H1 (cell line): Measurements from ENCODE around the gene ARHGAP21. TPM values are rescaled to one million over a fixed set of nuclear protein-coding genes. Genes with fewer than 3 reads are reported as not detected.

ENCODE experiments used
- CTCF ChIA-PET: fragments of 300-600 bp; sonication (Branson Sonifier 250); formaldehyde crosslinking; loops from one replicate; lab custom pipeline; 2021; ENCODE audit not compliant: partially characterized antibody; lab: Charles Lee
- POLR2A ChIA-PET: fragments of 300-600 bp; sonication (Branson Sonifier 250); formaldehyde crosslinking; loops from one replicate; lab custom pipeline; 2021; ENCODE audit warnings: inconsistent platforms; ENCODE audit not compliant: partially characterized antibody; lab: Charles Lee
- DNase-seq, 2 experiments: peaks; one replicate each; pipeline versions ENCODE4 v3.0.0 to v3.0.0-alpha.2; 2010 to 2022; ENCODE audit warnings: low spot score in 2 of 2, low read depth in 1 of 2, mixed read lengths in 1 of 2
- FAIRE-seq: peaks from 2 replicates; lab custom pipeline; 2011; peaks lifted over from hg19 to GRCh38; lab: Jason Lieb, UNC
- H2AFZ ChIP-seq: 2 replicates; pipeline ENCODE4 v1.8.1; 2012; ENCODE audit warnings: low read length, inconsistent platforms
- H2AK5ac ChIP-seq: 2 replicates; pipeline ENCODE4 v1.6.1; 2013; ENCODE audit warnings: low read depth, low read length
- H2BK120ac ChIP-seq: replicated peaks from 2 replicates; pipeline ENCODE3; 2013; ENCODE audit warnings: low read depth, low read length, inconsistent platforms
- H2BK12ac ChIP-seq: 2 replicates; pipeline ENCODE4 v1.6.1; 2013; ENCODE audit warnings: low read depth, low read length
- H2BK15ac ChIP-seq: 2 replicates; pipeline ENCODE4 v1.6.1; 2013; ENCODE audit warnings: low read length
- H2BK20ac ChIP-seq: 2 replicates; pipeline ENCODE4 v1.6.1; 2013; ENCODE audit warnings: low read length
- H2BK5ac ChIP-seq: 2 replicates; pipeline ENCODE4 v1.6.1; 2013; ENCODE audit warnings: low read depth, low read length
- H3K14ac ChIP-seq: 2 replicates; pipeline ENCODE4 v1.6.1; 2013; ENCODE audit warnings: inconsistent platforms; ENCODE audit not compliant: insufficient read length
- H3K18ac ChIP-seq: 2 replicates; pipeline ENCODE4 v1.6.1; 2013; ENCODE audit warnings: low read length; ENCODE audit errors: extremely low read depth
- H3K23ac ChIP-seq: 2 replicates; pipeline ENCODE4 v1.6.1; 2013; ENCODE audit warnings: inconsistent platforms; ENCODE audit not compliant: insufficient read length
- H3K23me2 ChIP-seq: 2 replicates; pipeline ENCODE4 v1.6.1; 2013; ENCODE audit warnings: low read depth, low read length
- H3K27ac ChIP-seq: 2 replicates; pipeline ENCODE4 v1.6.1; 2011; ENCODE audit warnings: low read depth, low read length, inconsistent platforms
- H3K27me3 ChIP-seq, 4 experiments: replicated peaks in 1 of 4; 1 replicate in 1 of 4; 2 replicates in 3 of 4; pipeline versions ENCODE4 v1.6.1 to v1.8.1; 2011 to 2013; ENCODE audit warnings: low read length in 3 of 4, mild to moderate bottlenecking in 3 of 4, inconsistent platforms in 2 of 4, mixed read lengths in 2 of 4, moderate library complexity in 1 of 4; ENCODE audit not compliant: control insufficient read depth in 3 of 4, insufficient read depth in 3 of 4; ENCODE audit errors: extremely low read depth in 1 of 4
- H3K36me3 ChIP-seq, 4 experiments: 2 replicates each; pipeline versions ENCODE4 v1.6.1 to v1.8.1; 2011 to 2013; ENCODE audit warnings: mild to moderate bottlenecking in 4 of 4, low read length in 3 of 4, moderate library complexity in 2 of 4, control low read depth in 1 of 4, inconsistent platforms in 1 of 4; ENCODE audit not compliant: insufficient read depth in 4 of 4, control insufficient read depth in 2 of 4
- H3K4ac ChIP-seq: replicated peaks from 2 replicates; pipeline ENCODE3; 2013; ENCODE audit warnings: low read length, low read depth, mixed read lengths, inconsistent platforms; ENCODE audit not compliant: insufficient read length
- H3K4me1 ChIP-seq, 4 experiments: replicated peaks in 1 of 4; 1 replicate in 1 of 4; 2 replicates in 3 of 4; pipeline versions ENCODE4 v1.6.1 to v1.8.1; 2011 to 2013; ENCODE audit warnings: low read length in 3 of 4, inconsistent platforms in 2 of 4, mixed read lengths in 1 of 4; ENCODE audit not compliant: insufficient read depth in 4 of 4, control insufficient read depth in 3 of 4
- H3K4me2 ChIP-seq, 2 experiments: 2 replicates each; pipeline versions ENCODE4 v1.6.1 to v1.8.1; 2011 to 2013; ENCODE audit warnings: low read depth in 2 of 2, low read length in 2 of 2, control low read depth in 1 of 2, inconsistent platforms in 1 of 2, mild to moderate bottlenecking in 1 of 2; ENCODE audit not compliant: insufficient read depth in 1 of 2
- H3K4me3 ChIP-seq, 4 experiments: fragments of 200-600, 300-600 bp in 1 of 4; sonication (generic), shearing (Covaris generic), sonication (Bioruptor Twin) in 1 of 4; 2 replicates each; pipeline versions ENCODE4 v1.5.1 to v1.8.1; 2011 to 2016; ENCODE audit warnings: low read length in 4 of 4, low read depth in 3 of 4, control low read depth in 2 of 4, inconsistent platforms in 2 of 4, mild to moderate bottlenecking in 2 of 4, mixed read lengths in 1 of 4, moderate library complexity in 1 of 4; ENCODE audit not compliant: insufficient read depth in 2 of 4; ENCODE audit errors: extremely low read depth in 1 of 4
- H3K56ac ChIP-seq: replicated peaks from 2 replicates; pipeline ENCODE3; 2013; ENCODE audit warnings: low read depth, mild to moderate bottlenecking, mixed read lengths, low read length, inconsistent platforms; ENCODE audit not compliant: insufficient read length
- H3K79me1 ChIP-seq: 2 replicates; pipeline ENCODE4 v1.6.1; 2013; ENCODE audit warnings: low read depth, low read length, control low read depth
- H3K79me2 ChIP-seq, 2 experiments: 2 replicates each; pipeline versions ENCODE4 v1.6.1 to v1.8.1; 2012 to 2013; ENCODE audit warnings: low read length in 2 of 2, mild to moderate bottlenecking in 2 of 2, inconsistent platforms in 1 of 2; ENCODE audit not compliant: insufficient read depth in 2 of 2, control insufficient read depth in 1 of 2
- H3K9ac ChIP-seq, 4 experiments: replicated peaks in 1 of 4; 1 replicate in 1 of 4; 2 replicates in 3 of 4; pipeline versions ENCODE4 v1.6.1 to v1.8.1; 2011 to 2013; ENCODE audit warnings: low read depth in 3 of 4, low read length in 3 of 4, control low read depth in 2 of 4, mild to moderate bottlenecking in 2 of 4, moderate library complexity in 2 of 4, inconsistent platforms in 1 of 4; ENCODE audit errors: extremely low read depth in 1 of 4
- H3K9me3 ChIP-seq, 2 experiments: 2 replicates each; pipeline versions ENCODE4 v1.6.1 to v1.8.1; 2012 to 2013; ENCODE audit warnings: mild to moderate bottlenecking in 2 of 2, moderate library complexity in 2 of 2, control low read depth in 1 of 2, inconsistent platforms in 1 of 2, low read depth in 1 of 2, low read length in 1 of 2, mixed read lengths in 1 of 2; ENCODE audit not compliant: insufficient read depth in 2 of 2
- H4K20me1 ChIP-seq, 2 experiments: replicated peaks in 1 of 2; 2 replicates each; pipeline versions ENCODE3 to v1.8.1; 2011 to 2013; ENCODE audit warnings: inconsistent platforms in 2 of 2, low read length in 2 of 2, mild to moderate bottlenecking in 1 of 2; ENCODE audit not compliant: insufficient read depth in 2 of 2, control insufficient read depth in 1 of 2
- H4K5ac ChIP-seq: 2 replicates; pipeline ENCODE4 v1.6.1; 2013; ENCODE audit warnings: low read length, low read depth, mixed read lengths, inconsistent platforms; ENCODE audit not compliant: insufficient read length
- H4K8ac ChIP-seq: 2 replicates; pipeline ENCODE4 v1.8.0; 2013; ENCODE audit warnings: mild to moderate bottlenecking, moderate library complexity, low read length, inconsistent platforms; ENCODE audit not compliant: insufficient read depth; ENCODE audit errors: extremely low read depth
- H4K91ac ChIP-seq: replicated peaks from 2 replicates; pipeline ENCODE3; 2013; ENCODE audit warnings: low read length, mixed read lengths, inconsistent platforms; ENCODE audit not compliant: insufficient read length
- BRCA1 ChIP-seq: IDR thresholded peaks from 2 replicates; pipeline ENCODE4 v1.6.1; 2012; ENCODE audit warnings: low read depth, low read length, improper control_type of control experiment
- EP300 ChIP-seq, 2 experiments: IDR thresholded peaks; 1 replicate in 1 of 2; 2 replicates in 1 of 2; pipeline ENCODE4 v1.6.1; 2011 to 2012; ENCODE audit warnings: low read depth in 2 of 2, low read length in 2 of 2, mild to moderate bottlenecking in 2 of 2, borderline replicate concordance in 1 of 2, inconsistent platforms in 1 of 2, moderate library complexity in 1 of 2
- SP1 ChIP-seq: IDR thresholded peaks from 2 replicates; pipeline ENCODE4 v1.6.1; 2011; ENCODE audit warnings: low read depth, low read length
- WGBS, 2 experiments: shearing (Covaris generic) in 1 of 2; methylation state at CpG; one replicate each; pipeline versions ENCODE4 v1.1.6 to v1.1.7; 2013 to 2015; ENCODE audit warnings: low lambda C conversion rate in 2 of 2, mixed read lengths in 2 of 2, inconsistent platforms in 1 of 2, low coverage in 1 of 2, missing lambda C conversion rate in 1 of 2; ENCODE audit not compliant: insufficient replicate concordance in 2 of 2, insufficient coverage in 1 of 2, insufficient read length in 1 of 2; ENCODE audit errors: extremely low coverage in 1 of 2, missing lambda C conversion rate in 1 of 2; 5-methylcytosine and 5-hydroxymethylcytosine counted together
- polyA plus RNA-seq, 7 experiments: library from polyadenylated mRNA; depleted of rRNA in 3 of 7; stranded (reverse) in 5 of 7; unstranded in 2 of 7; fragments of >200 nt in 5 of 7; fragments of 200-250 nt in 2 of 7; gene quantifications; 1 replicate in 5 of 7; 2 replicates in 1 of 7; 4 replicates in 1 of 7; pipeline versions ENCODE4 v1.2.1 to v1.2.3, GENCODE V29; 2011 to 2013; ENCODE audit warnings: missing spikeins in 2 of 7, mixed read lengths in 2 of 7
- total RNA-seq: library from RNA; stranded (reverse); fragmentation: NEBNext Ultra II Directional; extraction: Animal tissue kit (Norgen Biotek cat#: 25700); gene quantifications from 2 replicates; pipeline ENCODE4 v1.2.1, GENCODE V29; 2021
- TF ChIP-seq, protein P1 (sequence below): IDR thresholded peaks from 2 replicates; pipeline ENCODE4 v1.6.1; 2012; ENCODE audit warnings: inconsistent platforms

ARHGAP21 gene
- total and polyA plus RNA-seq, 2 of the 8 experiments (the other 6 are each of a cell fraction or from before 2014, with no cell fraction given), result 14.4 to 35.3 TPM

DNA sequence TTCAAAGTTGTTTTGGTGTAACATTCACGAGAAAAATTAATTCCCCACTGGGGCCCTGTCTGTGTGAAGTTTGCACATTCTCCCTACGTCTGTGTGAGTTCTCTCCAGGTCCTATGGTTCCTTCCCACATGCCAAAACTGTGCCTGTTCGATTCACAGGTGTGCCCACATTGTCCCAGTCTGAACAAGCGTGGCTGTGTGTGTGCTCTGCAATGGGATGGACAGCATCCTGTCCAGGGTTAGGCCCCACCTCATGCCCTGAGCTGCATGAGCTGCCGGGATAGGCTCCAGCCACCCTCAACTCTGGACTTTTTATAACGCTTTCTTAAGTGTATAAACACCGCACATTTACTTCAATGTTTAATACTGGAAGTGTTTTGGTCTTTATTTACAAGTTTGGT is 55.4 kb downstream of the ARHGAP21 start:
- no peak overlapping the region for H3K27ac ChIP-seq
- WGBS, 2 experiments, result 92% methylated on average over 7 of the region's 7 CpGs; no CpG with 5 or more reads in 1 of the 2 experiments
- no peaks in the 10 kb centered on the region for H3K79me1 ChIP-seq
- H2BK120ac ChIP-seq, result no peak overlapping the region
- CTCF ChIA-PET, result no interaction called here
- H3K4me3 ChIP-seq, result no peak overlapping the region
- H3K27me3 ChIP-seq, result no peaks in the 10 kb centered on the region
- H3K4me2 ChIP-seq, result no peak overlapping the region
- no peak overlapping the region for H3K18ac ChIP-seq
- no peak for FAIRE-seq
- H4K8ac ChIP-seq, result no peak overlapping the region
- H2BK5ac ChIP-seq, result no peak overlapping the region
- DNase-seq, result no peak
- H4K20me1 ChIP-seq, result no peaks in the 10 kb centered on the region
- no peak overlapping the region for H2BK20ac ChIP-seq
- H3K79me2 ChIP-seq, result no peaks in the 10 kb centered on the region; a peak in 2 of 4 replicates
- no peaks in the 10 kb centered on the region for H3K36me3 ChIP-seq
- H2AFZ ChIP-seq, result no peak overlapping the region
- H3K23me2 ChIP-seq, result no peaks in the 10 kb centered on the region; the same call in 1 of the 2 replicates
- no peak overlapping the region for H4K5ac ChIP-seq
- H3K4me1 ChIP-seq, result no peaks in the 10 kb centered on the region
- no peaks in the 10 kb centered on the region for H3K9me3 ChIP-seq
- no peak overlapping the region for H3K9ac ChIP-seq
- H2AK5ac ChIP-seq, result no peak overlapping the region
- no peak overlapping the region for H2BK15ac ChIP-seq
- H2BK12ac ChIP-seq, result no peak overlapping the region
- no peak overlapping the region for H3K14ac ChIP-seq
- no peak overlapping the region for H3K23ac ChIP-seq
- TF ChIP-seq, protein P1, sequence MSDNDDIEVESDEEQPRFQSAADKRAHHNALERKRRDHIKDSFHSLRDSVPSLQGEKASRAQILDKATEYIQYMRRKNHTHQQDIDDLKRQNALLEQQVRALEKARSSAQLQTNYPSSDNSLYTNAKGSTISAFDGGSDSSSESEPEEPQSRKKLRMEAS, result no peak
- TF ChIP-seq SP1, result no peak
- TF ChIP-seq BRCA1, result no peak
- TF ChIP-seq EP300 (IDR thresholded peaks at IDR 0.05; ENCODE audit: borderline replicate concordance in 1 of 2, low read depth in 2 of 2, low read length in 2 of 2), result no peak
- POLR2A ChIA-PET, result no interaction called here
- H4K91ac ChIP-seq, result no peak overlapping the region
- H3K56ac ChIP-seq, result no peak overlapping the region
- H3K4ac ChIP-seq, result no peak overlapping the region
